CD4-positive, alpha-beta T cell treated with Interleukin-17A for 4 hours (primary cell): ENCODE data around the gene FAM8A1.
"Not testable (repeated sequence)": the region's sequence is repeated elsewhere in the genome, so short reads cannot be mapped to it uniquely, and the experiment has no call there.

Experiments
- DNase-seq: peaks from one replicate; pipeline ENCODE4 v3.0.0-alpha.2; 2020; ENCODE audit warnings: mixed read lengths

Gene FAM8A1

GRCh38 chr6:17599877-17600526 is at the start of gene FAM8A1:
TSS of gene FAM8A1 (plus strand) at chr6:17600302. CDS start at chr6:17600410, 108 bp downstream.
- DNase-seq = peak; percentile 98

- DNase-seq = no peak
Measured at GRCh38 chr6:17551383-17551958, 48.6 kb upstream of the FAM8A1 start.

- DNase-seq = no peak
Measured at GRCh38 chr6:17552861-17553260, 47.2 kb upstream of the FAM8A1 start.

- DNase-seq = no peak
Measured at GRCh38 chr6:17556014-17556413, 44.1 kb upstream of the FAM8A1 start.

GRCh38 chr6:17562636-17563035 is 37.5 kb upstream of the FAM8A1 start:
- no peak for DNase-seq

- no peak for DNase-seq
Measured at GRCh38 chr6:17565399-17565798, 34.7 kb upstream of the FAM8A1 start.

GRCh38 chr6:17574866-17575560 is 25.1 kb upstream of the FAM8A1 start:
- no peak for DNase-seq

- no peak for DNase-seq
Measured at GRCh38 chr6:17577059-17577458, 23.0 kb upstream of the FAM8A1 start.

GRCh38 chr6:17580518-17581048 is 19.5 kb upstream of the FAM8A1 start:
- peak; percentile 34 for DNase-seq

- DNase-seq = not testable (repeated sequence)
Measured at GRCh38 chr6:17581282-17581681, 18.8 kb upstream of the FAM8A1 start.

GRCh38 chr6:17583811-17584210 is 16.3 kb upstream of the FAM8A1 start:
- no peak for DNase-seq

- peak; percentile 20 for DNase-seq
Measured at GRCh38 chr6:17584241-17584803, 15.8 kb upstream of the FAM8A1 start.

- DNase-seq = no peak
Measured at GRCh38 chr6:17585766-17586490, 14.2 kb upstream of the FAM8A1 start.

GRCh38 chr6:17586623-17587022 is 13.5 kb upstream of the FAM8A1 start:
- not testable (repeated sequence) for DNase-seq

GRCh38 chr6:17588011-17588410 is 12.1 kb upstream of the FAM8A1 start:
- no peak for DNase-seq

GRCh38 chr6:17589406-17590096 is 10.6 kb upstream of the FAM8A1 start:
- peak; percentile 41 for DNase-seq

GRCh38 chr6:17591287-17591686 is 8.8 kb upstream of the FAM8A1 start:
- no peak for DNase-seq

GRCh38 chr6:17593246-17593645 is 6.9 kb upstream of the FAM8A1 start:
- no peak for DNase-seq

GRCh38 chr6:17596085-17596484 is 4.0 kb upstream of the FAM8A1 start:
- no peak for DNase-seq

GRCh38 chr6:17600527-17601385 is 654 bp downstream of the FAM8A1 start:
- peak; percentile 65 for DNase-seq

GRCh38 chr6:17601386-17601703 is 1.2 kb downstream of the FAM8A1 start:
- no peak for DNase-seq
